A549 (cell line): ENCODE measurements around the gene WASHC2A. TPM values are rescaled to one million over a fixed set of nuclear protein-coding genes. Genes with fewer than 3 reads are reported as not detected.
"Not testable (repeated sequence)": the region's sequence is repeated elsewhere in the genome, so short reads cannot be mapped to it uniquely, and the experiment has no call there.

Source experiments
- ATAC-seq, 2 experiments: fragments of 200-7000 bp in 1 of 2; fragments of >200 bp in 1 of 2; cut with Nextera tagmentation in 1 of 2; cut with Tn5 transposase in 1 of 2; 3 replicates each; pipeline versions ENCODE4 v1.8.0 to v1.9.1; 2018 to 2020; ENCODE audit warnings: mild to moderate bottlenecking in 1 of 2, moderate library complexity in 1 of 2
- CTCF ChIA-PET: fragments of 300-600 bp; sonication (Branson Sonifier 250); formaldehyde crosslinking; extraction: SDS; loops from one replicate; lab custom pipeline; 2021; ENCODE audit warnings: antibody characterized with exemption, inconsistent platforms; lab: Yijun Ruan, JAX
- POLR2A ChIA-PET: fragments of 350-600 bp; formaldehyde crosslinking; extraction: SDS; loops from one replicate; lab custom pipeline; 2021; ENCODE audit warnings: antibody characterized with exemption, inconsistent platforms; lab: Yijun Ruan, JAX
- DNase-seq, 2 experiments: peaks; one replicate each; pipeline versions ENCODE4 v3.0.0 to v3.0.0-alpha.2; 2011 to 2016; ENCODE audit warnings: low read depth in 1 of 2, low spot score in 1 of 2
- FAIRE-seq: peaks from 2 replicates; lab custom pipeline; 2011; peaks lifted over from hg19 to GRCh38; lab: Jason Lieb, UNC
- H3K27ac ChIP-seq, 2 experiments: fragments of >200 bp; sonication (Bioruptor Twin); formaldehyde crosslinking; 3 replicates each; pipeline ENCODE4 v1.5.1; 2016 to 2017
- H3K4me1 ChIP-seq: fragments of >200 bp; sonication (Bioruptor Twin); formaldehyde crosslinking; 3 replicates; pipeline ENCODE4 v1.6.1; 2016
- H3K4me2 ChIP-seq: fragments of >200 bp; sonication (Bioruptor Twin); formaldehyde crosslinking; 3 replicates; pipeline ENCODE4 v1.6.1; 2016
- H3K4me3 ChIP-seq: fragments of >200 bp; sonication (Bioruptor Twin); formaldehyde crosslinking; 3 replicates; pipeline ENCODE4 v1.5.1; 2016
- H3K9me3 ChIP-seq: fragments of >200 bp; sonication (Bioruptor Twin); formaldehyde crosslinking; 3 replicates; pipeline ENCODE4 v1.6.1; 2016
- WGBS: methylation state at CpG from one replicate; pipeline ENCODE4 v1.1.6; 2017; ENCODE audit errors: missing lambda C conversion rate; 5-methylcytosine and 5-hydroxymethylcytosine counted together
- polyA plus RNA-seq, 4 experiments: library from polyadenylated mRNA; depleted of rRNA in 3 of 4; stranded (reverse); fragments of >200 nt; fragmentation: RNase III in 1 of 4; extraction: RNeasy Plus Mini Kit Qiagen cat#74134 plus additional on column Dnase treatment in 1 of 4; gene quantifications; 2 replicates in 3 of 4; 3 replicates in 1 of 4; pipeline ENCODE4 v1.2.3, GENCODE V29; 2011 to 2017

Gene WASHC2A
- polyA plus RNA-seq, 2 of the 4 experiments (the other 2 are of a cell fraction) = 14.0 to 18.0 TPM

DNA sequence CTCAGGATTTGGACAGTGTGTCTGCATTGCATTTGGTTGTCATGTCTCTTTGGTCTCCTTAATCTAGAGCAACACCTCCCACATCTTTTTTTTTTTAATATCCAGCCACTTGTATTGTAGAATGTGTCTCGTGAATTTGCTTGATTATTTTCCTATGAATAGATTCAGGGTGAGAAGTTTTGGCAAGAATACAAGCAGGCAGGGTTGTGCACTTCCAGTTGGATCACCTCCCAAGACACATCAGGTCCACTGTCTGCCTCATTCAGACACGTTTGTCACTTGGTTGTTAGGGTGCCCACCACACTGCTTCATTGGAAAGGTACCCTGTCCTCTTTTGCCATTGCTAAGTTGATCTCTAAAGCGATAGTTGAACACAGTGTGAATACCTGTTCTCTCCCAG, 30.9 kb downstream of the WASHC2A start:
- FAIRE-seq, H3K4me2 ChIP-seq, H3K4me1 ChIP-seq, ATAC-seq, H3K9me3 ChIP-seq, H3K27ac ChIP-seq, CTCF ChIA-PET, DNase-seq, H3K4me3 ChIP-seq, POLR2A ChIA-PET: not testable (repeated sequence)
- WGBS = 68% methylated on average over 3 of the region's 3 CpGs

DNA sequence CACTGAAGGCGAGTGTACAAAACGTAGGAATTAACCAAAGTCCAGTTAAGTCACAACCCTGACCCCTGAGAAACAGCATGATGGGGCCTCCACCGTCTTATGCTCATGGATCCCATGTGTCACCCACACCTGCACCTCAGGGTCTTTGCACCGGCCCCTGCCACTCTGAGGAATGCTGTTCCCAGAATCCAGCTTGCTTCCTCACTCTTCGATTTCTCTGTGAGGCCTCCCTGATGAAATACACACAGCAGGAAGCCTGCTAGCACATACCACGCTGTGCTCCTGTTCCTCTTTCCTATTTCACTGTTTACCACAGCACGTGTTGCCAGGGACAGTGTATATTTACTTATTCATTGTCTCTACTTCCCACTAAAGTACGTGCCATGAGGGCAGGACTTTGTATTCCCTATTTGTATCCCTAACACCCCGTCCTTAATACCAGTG, 33.4 kb downstream of the WASHC2A start:
- H3K4me2 ChIP-seq, POLR2A ChIA-PET, FAIRE-seq, H3K4me1 ChIP-seq, CTCF ChIA-PET, ATAC-seq, H3K9me3 ChIP-seq, H3K27ac ChIP-seq, DNase-seq, H3K4me3 ChIP-seq: not testable (repeated sequence)
- WGBS = 82% methylated on average over 9 of the region's 9 CpGs

- H3K4me2 ChIP-seq, CTCF ChIA-PET, DNase-seq, H3K9me3 ChIP-seq, H3K4me1 ChIP-seq, H3K27ac ChIP-seq, POLR2A ChIA-PET, H3K4me3 ChIP-seq, FAIRE-seq, ATAC-seq: not testable (repeated sequence)
- WGBS = 100% methylated on average over 2 of the region's 3 CpGs
These were observed 34.0 kb downstream of the WASHC2A start for GRCh38 chr10:50101747-50102146.

GRCh38 chr10:50102267-50102666, 34.5 kb downstream of the WASHC2A start:
- POLR2A ChIA-PET, H3K9me3 ChIP-seq, H3K4me3 ChIP-seq, ATAC-seq, H3K27ac ChIP-seq, FAIRE-seq, H3K4me1 ChIP-seq, DNase-seq, CTCF ChIA-PET, H3K4me2 ChIP-seq: not testable (repeated sequence)
- WGBS = 73% methylated on average over 5 of the region's 5 CpGs

- 87% methylated on average over 7 of the region's 7 CpGs for WGBS
- CTCF ChIA-PET, H3K9me3 ChIP-seq, ATAC-seq, H3K4me1 ChIP-seq, H3K27ac ChIP-seq, POLR2A ChIA-PET, FAIRE-seq, H3K4me2 ChIP-seq, DNase-seq, H3K4me3 ChIP-seq: not testable (repeated sequence)
These were observed 41.4 kb downstream of the WASHC2A start for GRCh38 chr10:50108999-50109698.

DNA sequence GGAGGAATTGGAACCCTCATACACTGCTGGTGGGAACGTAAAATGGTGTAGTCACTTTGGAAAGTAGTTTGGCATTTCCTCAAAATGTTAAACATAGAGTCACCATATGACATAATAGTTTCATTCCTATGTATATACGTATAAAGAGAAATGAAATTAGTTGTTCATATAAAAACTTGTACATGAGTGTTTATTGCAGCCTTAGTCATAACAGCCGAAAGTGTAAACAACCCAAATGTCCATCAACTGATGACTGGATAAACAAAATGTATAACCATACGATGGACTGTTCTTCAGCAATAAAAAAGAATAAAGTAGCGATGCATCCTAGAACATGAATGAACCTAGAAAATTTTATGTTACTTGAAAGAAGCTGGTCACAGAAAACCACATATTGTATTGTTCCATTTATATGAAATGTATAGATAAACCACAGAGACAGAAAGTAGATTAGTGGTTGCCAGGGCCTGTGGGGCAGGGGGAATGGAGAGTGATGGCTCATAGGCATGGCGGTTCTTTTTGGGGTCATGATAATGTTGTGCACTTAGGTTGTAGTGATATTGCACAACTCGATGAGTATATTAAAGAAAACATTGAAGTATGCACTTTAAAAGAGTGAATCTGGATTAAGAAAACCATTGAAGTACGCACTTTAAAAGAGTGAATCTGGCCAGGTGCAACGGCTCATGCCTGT, 44.8 kb downstream of the WASHC2A start:
- DNase-seq, ATAC-seq: not testable (repeated sequence)

GRCh38 chr10:50126765-50127164, 59.0 kb downstream of the WASHC2A start:
- FAIRE-seq, DNase-seq: not testable (repeated sequence)

More for the DNA sequence above, 44.8 kb downstream of the WASHC2A start:
- H3K4me1 ChIP-seq, POLR2A ChIA-PET, H3K4me2 ChIP-seq, CTCF ChIA-PET, FAIRE-seq, H3K27ac ChIP-seq, H3K4me3 ChIP-seq, H3K9me3 ChIP-seq: not testable (repeated sequence)
- 93% methylated on average over 7 of the region's 9 CpGs for WGBS

GRCh38 chr10:50127770-50128292, 60.1 kb downstream of the WASHC2A start:
- H3K4me1 ChIP-seq, H3K4me3 ChIP-seq, H3K4me2 ChIP-seq, ATAC-seq, FAIRE-seq, POLR2A ChIA-PET, H3K27ac ChIP-seq, CTCF ChIA-PET, H3K9me3 ChIP-seq, DNase-seq: not testable (repeated sequence)
- 69% methylated on average over 2 of the region's 5 CpGs for WGBS

More at GRCh38 chr10:50126765-50127164, 59.0 kb downstream of the WASHC2A start:
- H3K27ac ChIP-seq, H3K4me2 ChIP-seq, H3K9me3 ChIP-seq, ATAC-seq, CTCF ChIA-PET, H3K4me3 ChIP-seq, POLR2A ChIA-PET, H3K4me1 ChIP-seq: not testable (repeated sequence)
- 93% methylated on average over 2 of the region's 2 CpGs for WGBS

DNA sequence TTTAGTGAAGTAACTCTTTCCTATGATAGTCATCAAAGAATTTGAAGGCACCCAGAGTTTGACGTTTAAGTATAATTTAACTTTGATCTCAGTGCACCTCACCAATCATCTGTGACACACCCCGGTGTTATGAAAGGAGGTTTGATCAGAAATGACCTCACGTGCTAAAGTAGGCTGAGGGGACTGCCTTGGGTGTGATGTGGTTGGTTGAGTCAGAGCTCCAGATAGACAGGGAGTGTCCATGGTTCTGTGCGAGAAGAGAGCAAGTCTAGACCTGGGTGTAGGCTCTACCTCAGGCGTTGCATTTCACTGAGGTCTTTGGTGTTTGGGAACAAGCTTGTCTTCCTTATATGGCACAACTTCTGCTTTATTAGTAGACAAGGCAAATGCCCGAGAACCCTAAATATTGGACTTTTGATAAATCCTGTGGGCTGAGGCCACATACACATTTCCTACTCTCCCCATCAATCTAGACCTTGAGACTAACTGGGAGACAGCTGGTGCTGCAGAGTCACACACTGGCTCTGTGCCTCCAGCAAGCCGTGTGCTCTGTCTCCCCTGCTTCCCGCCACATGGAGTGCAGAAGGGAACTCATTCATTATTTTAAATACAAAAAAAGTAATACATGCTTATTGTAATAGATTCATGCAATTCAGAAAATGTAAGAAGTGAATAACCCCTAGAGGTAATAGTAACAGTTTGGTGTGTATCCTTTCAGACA, 63.7 kb downstream of the WASHC2A start:
- H3K4me1 ChIP-seq, DNase-seq, H3K4me2 ChIP-seq, H3K9me3 ChIP-seq, H3K4me3 ChIP-seq, CTCF ChIA-PET, FAIRE-seq, ATAC-seq, H3K27ac ChIP-seq, POLR2A ChIA-PET: not testable (repeated sequence)
- 89% methylated on average over 8 of the region's 8 CpGs for WGBS

DNA sequence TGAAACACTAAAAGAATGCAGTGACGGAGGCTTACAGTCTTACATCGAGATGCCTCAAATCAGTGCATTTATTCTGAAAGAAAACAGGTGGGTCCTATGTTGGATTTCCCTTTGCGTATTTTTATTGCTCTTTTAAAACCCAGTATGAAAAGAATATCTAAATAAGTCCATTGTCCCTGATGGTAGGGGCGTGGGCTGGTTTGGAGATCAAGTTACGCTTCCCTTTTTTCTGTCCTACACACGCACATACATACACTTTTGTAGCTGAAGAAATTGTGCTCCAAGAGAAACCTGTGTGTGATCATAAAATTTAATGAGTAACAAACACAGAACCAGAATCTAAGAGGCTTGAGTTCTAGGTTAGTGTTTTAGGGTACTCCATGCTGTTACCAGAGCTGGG, 64.6 kb downstream of the WASHC2A start:
- FAIRE-seq, H3K4me2 ChIP-seq, H3K9me3 ChIP-seq, CTCF ChIA-PET, H3K4me3 ChIP-seq, DNase-seq, POLR2A ChIA-PET, H3K4me1 ChIP-seq, ATAC-seq, H3K27ac ChIP-seq: not testable (repeated sequence)
- WGBS = 92% methylated on average over 6 of the region's 6 CpGs
